WTC11 (cell line): ENCODE data around the gene PITPNC1.

Source experiments
- ELF4 ChIP-seq: sonication (generic); formaldehyde crosslinking; IDR thresholded peaks from 2 replicates; pipeline ENCODE4 v1.8.1; 2022; ENCODE audit warnings: low read depth, mild to moderate bottlenecking, moderate library complexity, missing genetic modification reagents
- EMX1 ChIP-seq: fragments of 250-450 bp; sonication (Bioruptor Pico); IDR thresholded peaks from 2 replicates; pipeline ENCODE4 v1.8.0; 2021; ENCODE audit warnings: mild to moderate bottlenecking
- ETV6 ChIP-seq: sonication (generic); formaldehyde crosslinking; IDR thresholded peaks from 2 replicates; pipeline ENCODE4 v1.8.1; 2022; ENCODE audit warnings: mild to moderate bottlenecking, missing genetic modification reagents
- ZNF138 ChIP-seq: sonication (generic); formaldehyde crosslinking; conservative IDR thresholded peaks from 2 replicates; pipeline ENCODE4 v1.8.1; 2022; ENCODE audit warnings: mild to moderate bottlenecking, moderate library complexity, missing genetic modification reagents
- ZSCAN18 ChIP-seq: fragments of 250-450 bp; sonication (Bioruptor Pico); IDR thresholded peaks from 2 replicates; pipeline ENCODE4 v2.1.2; 2022; ENCODE audit warnings: mild to moderate bottlenecking, moderate library complexity
- TF ChIP-seq, protein P1 (sequence below): sonication (generic); formaldehyde crosslinking; IDR thresholded peaks from 2 replicates; pipeline ENCODE4 v1.8.0; 2022; ENCODE audit warnings: mild to moderate bottlenecking, missing genetic modification reagents
- TF ChIP-seq, protein P2 (sequence below): fragments of 200-600 bp; IDR thresholded peaks from 2 replicates; pipeline ENCODE4 v1.8.0; 2022; ENCODE audit warnings: antibody characterized with exemption

DNA sequence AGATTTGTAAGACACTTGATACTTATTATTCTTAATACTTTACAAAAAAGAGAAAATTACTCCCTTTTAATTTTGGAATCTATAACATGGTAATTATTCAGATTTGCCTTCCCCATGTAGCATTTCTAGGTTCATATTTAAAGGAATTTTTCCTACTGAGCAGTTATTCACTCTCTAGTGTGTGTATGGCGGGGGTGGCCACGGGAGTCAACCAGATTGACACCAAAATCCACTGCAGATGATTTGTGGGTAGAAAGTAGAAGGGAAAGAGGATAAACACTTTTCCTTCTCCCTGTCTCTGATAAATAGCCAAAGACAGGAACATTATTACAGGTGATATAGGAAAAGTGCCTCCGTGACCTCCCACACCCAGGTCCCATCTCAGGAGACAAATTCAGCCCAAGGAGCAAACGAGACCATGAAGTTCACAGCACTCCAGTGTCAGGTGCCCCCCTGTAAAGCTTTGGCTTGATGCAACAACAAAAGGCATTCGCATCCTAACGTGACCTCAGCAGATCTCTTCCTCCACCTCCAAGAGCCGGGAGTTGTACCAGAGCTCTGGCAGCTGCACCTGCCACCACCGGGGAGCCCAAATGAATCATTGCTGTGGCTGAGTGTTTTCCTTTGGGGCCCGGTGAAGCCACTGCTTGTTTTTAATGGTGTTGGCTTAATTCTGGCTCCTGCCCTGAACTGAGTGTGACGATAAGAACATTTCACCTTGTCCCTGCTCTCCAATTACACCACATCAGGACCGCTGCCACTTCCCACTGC is 248.0 kb downstream of the PITPNC1 start:
- TF ChIP-seq, protein P1, sequence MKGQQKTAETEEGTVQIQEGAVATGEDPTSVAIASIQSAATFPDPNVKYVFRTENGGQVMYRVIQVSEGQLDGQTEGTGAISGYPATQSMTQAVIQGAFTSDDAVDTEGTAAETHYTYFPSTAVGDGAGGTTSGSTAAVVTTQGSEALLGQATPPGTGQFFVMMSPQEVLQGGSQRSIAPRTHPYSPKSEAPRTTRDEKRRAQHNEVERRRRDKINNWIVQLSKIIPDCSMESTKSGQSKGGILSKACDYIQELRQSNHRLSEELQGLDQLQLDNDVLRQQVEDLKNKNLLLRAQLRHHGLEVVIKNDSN (CRISPR knock-in tag) = no peak
- TF ChIP-seq ZSCAN18 (CRISPR knock-in tag) (no peak), ELF4 (CRISPR knock-in tag) (no peak), ZNF138 (no peak), ETV6 (CRISPR knock-in tag) (no peak), EMX1 (CRISPR knock-in tag) (no peak)
- TF ChIP-seq, protein P2, sequence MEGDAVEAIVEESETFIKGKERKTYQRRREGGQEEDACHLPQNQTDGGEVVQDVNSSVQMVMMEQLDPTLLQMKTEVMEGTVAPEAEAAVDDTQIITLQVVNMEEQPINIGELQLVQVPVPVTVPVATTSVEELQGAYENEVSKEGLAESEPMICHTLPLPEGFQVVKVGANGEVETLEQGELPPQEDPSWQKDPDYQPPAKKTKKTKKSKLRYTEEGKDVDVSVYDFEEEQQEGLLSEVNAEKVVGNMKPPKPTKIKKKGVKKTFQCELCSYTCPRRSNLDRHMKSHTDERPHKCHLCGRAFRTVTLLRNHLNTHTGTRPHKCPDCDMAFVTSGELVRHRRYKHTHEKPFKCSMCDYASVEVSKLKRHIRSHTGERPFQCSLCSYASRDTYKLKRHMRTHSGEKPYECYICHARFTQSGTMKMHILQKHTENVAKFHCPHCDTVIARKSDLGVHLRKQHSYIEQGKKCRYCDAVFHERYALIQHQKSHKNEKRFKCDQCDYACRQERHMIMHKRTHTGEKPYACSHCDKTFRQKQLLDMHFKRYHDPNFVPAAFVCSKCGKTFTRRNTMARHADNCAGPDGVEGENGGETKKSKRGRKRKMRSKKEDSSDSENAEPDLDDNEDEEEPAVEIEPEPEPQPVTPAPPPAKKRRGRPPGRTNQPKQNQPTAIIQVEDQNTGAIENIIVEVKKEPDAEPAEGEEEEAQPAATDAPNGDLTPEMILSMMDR = no peak
